ENCODE measurements around the gene TRIM15.
"Not testable (repeated sequence)": the region's sequence is repeated elsewhere in the genome, so short reads cannot be mapped to it uniquely, and the experiment has no call there.

The TRIM15 gene

DNA sequence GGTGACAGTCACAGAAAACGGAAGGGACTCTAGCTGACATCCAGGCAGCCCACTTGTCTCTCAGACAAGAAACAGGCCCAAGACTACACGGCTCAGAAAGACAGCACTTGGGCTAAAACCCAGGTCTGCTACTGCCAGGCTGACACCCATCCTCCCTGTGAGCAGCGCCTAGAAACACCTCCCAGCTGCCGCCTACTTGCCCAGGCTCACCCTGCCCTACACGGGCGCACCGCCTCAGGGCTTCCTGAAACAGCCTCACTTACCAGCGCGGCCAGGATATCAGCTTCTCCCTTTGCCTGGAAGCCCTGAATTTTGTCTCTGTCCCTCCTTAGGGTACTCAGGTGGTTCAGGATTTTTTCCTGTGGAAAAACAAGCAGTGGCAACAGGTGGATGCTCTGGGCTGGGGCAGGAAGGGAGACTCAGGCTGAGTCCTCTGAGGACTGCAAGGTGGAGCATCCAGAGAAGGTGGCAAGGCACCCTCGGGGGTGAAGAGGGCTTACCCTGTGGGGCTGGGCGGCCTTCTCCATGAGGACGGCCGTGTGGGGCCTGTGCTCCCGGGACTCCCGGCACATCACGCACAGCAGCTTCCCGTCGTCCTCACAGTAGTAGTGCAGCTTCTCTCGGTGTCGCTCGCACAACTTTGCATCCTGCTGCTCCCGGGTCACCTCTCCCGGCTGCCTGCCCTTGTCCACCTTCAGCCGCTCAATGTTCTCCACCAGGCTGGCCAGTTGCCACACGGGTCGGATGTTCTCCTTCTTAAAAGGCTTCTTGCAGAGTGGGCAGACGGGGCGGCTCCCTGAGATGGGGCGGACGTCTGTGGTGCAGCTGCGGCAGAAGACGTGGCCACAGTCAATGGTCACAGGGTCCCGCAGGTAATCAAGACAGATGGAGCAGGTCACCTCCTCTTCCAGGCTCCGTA lies 35.1 kb downstream of the TRIM15 start:
- no peak for DNase-seq (ENCODE audit: low read depth)

DNA sequence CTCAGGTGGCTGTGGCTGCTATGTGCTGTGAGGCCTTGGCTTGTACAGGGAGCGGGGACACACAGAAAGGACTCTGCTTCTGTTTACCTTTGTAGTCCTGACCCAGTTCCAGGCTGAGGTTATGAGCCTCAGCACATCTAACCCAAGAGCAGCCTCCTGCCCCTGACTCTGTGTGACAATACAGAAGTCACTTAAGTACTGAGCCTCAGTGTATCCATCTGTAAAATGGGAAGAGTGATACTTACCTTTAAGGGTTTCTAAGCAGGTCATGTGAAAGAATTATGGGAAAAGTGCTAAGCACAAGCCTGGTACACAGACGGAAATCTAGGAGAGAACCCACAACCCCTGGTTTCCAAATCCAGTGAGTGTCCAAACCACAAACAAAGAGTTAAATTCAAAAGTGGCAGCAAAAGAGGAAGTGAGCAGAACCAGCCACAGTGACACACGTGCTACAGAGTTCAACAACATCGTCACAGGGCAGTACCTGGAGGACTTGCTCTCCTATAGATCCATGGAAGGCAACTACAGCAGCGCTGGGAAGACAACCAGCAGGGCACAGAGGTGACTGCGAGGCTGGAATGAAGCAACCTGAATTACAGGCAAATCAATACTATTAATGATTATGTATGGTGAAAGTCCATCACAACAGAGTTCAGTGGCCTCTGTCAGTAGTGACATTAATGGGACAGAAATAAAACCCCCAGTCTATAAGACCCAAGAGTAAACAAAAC lies 37.4 kb downstream of the TRIM15 start:
- no peak for DNase-seq (ENCODE audit: low read depth)

DNA sequence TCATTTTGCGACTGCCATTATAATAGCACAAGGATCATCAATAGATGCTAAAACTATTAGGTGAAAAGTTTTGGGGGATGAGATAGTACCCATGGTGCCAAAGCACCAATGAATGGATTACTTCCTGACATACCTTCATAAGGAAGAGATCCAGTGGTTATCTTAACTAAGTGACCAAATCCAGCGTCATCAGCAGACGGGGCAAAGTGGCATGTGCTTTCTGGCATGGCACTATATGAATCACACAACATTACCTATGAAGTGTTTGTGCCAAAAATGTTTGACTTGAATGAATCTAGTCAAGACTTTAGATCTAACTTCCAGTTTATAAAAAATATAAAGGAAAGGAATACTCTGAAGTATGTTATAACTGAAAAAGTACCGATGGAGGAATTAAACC lies 39.0 kb downstream of the TRIM15 start:
- no peak for DNase-seq (ENCODE audit: low read depth)

DNA sequence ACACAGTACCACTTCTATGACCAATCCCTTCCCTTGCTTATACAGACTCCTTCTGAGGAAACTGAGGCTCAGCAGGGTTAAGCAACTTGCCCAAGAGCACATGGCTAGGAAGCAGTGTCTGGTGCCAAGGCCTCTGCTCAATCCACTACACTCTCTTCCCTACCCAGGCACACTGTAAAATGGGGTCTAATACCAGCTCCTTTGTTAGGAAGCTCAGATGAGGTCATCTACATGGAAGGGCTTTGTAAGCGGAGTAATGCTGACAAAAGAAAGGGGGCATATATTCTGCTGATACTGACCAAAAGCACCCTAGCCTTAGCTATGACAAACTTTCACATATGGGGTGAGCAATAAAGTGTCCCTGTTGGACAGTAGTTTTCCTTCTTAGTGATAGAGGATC lies 40.8 kb downstream of the TRIM15 start:
- no peak for DNase-seq (ENCODE audit: low read depth)

DNA sequence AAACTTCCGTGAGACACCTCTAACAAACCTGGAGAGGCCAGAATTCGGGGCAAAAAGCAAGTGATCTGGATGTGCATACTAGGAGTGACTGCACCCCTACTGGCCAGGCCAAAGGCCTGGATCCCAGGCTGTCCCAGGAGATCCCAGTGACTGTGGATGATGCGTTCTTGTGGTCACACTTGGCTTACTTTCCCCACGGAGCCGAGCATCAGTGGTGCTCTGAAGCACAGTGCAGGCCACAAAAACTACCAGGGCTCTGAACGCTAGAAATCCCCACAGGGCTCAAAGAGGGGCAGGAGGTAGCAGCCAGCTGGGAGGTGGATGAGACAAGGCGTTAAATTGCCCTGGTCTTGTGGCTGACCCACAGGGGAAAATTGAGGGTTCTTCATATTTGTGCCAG lies 42.8 kb downstream of the TRIM15 start:
- DNase-seq (ENCODE audit: low read depth): no peak

DNA sequence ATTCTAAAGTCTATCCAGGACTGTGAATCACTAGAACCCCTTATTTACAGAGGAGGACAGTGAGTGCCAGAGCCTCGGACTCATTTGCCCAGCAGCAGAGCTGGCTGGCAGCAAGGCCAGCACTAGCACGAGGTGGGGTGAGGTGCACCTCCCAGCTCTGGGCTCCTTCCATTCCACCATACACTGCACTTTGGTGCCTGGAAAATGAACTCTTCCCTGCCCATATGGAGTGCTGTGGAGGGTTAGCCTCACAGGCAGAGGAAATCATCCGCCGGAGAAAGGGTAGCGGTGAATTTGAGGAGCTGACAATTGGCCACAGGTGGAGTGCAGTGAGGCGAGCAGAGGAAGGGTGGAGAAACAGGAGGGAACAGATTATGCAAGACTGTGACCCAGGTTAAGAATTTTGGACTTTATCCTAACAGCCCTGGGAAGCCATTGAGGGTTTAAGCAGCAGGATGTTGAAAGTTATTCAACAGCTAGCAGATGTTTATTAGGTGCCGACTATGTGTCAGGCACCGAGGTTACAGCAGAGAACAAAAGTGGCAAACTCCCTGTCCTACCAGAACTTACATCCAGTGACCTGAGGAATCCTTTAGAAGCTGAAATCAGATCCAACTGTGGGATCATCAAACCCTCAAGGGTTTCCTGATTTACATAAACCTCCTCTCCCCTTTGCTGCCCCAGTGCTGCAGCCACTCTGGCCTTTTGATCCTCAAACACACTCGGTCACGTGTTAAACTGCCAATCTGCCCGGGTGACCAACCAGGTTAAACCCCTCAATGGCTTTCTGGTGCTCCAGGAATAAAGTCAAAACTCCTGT lies 43.7 kb downstream of the TRIM15 start:
- no peak for DNase-seq (ENCODE audit: low read depth)

DNA sequence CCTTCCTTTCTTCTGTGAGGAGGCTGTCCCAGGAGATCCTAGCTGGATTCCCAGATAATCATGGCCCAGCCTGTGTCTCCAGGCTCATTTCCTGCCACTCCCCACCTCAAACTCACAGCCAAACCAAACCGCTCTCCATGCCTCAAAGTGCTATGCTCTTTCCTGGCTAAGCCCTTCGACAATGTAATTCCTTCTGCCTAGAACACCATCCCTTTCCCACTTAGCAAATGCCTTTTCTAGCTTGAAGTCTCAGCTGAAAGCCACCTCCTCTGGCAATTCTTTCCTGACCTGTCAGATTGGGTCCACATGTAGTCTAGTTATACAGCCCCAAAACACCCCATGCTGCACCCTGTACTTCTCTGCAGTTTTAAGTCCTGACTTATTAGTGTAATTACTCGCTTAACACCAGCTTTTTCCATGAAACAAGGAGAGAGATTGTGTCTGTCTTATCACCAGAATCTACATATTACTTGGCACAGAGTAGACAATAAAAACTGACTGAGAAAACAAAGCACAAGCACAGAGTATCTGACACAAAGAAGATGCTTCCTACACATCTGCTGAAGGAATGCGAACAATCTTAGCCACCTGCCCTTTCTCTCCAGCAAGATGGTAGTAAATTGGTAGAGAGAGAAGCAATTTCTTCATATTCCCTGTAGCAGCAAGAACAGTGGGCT lies 44.4 kb downstream of the TRIM15 start:
- DNase-seq (ENCODE audit: low read depth): no peak

DNA sequence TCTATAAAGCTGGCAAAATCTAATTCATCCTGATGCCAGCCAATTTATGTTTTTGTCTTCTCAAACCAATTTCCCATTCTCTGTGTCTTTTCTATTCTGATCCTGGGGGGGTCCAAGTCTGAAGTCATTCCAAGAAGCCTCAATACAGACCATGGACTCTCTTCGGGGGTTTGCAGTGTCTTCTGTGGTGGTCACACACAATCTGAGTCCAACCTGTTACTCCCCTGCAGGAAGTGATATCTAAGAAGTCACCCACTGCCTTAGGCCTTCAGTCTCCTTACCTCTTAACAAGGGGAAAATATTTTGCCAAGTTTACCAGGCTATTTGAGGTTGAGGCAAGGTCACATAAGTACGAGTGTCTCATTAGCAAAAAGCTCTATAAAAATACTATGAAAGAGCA lies 48.0 kb downstream of the TRIM15 start:
- DNase-seq (ENCODE audit: low read depth): no peak

DNA sequence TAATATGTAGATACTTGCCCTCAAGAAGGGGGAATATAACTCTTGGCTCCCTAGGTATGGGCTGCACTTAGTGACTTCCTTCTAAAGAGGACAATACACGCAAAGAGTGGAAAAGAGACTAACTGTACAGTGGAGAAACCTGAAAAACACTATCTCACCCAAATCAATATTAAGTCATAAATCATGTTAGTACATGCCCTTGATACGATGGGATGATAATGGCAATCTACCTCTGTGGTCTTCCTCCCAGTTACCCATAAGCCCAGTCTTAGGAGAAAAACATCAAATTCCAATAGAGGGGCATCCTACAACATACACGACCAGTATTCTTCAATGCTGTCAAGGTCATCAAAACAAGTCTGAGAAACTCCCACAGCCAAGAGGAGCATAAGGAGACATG lies 48.6 kb downstream of the TRIM15 start:
- DNase-seq (ENCODE audit: low read depth): no peak

DNA sequence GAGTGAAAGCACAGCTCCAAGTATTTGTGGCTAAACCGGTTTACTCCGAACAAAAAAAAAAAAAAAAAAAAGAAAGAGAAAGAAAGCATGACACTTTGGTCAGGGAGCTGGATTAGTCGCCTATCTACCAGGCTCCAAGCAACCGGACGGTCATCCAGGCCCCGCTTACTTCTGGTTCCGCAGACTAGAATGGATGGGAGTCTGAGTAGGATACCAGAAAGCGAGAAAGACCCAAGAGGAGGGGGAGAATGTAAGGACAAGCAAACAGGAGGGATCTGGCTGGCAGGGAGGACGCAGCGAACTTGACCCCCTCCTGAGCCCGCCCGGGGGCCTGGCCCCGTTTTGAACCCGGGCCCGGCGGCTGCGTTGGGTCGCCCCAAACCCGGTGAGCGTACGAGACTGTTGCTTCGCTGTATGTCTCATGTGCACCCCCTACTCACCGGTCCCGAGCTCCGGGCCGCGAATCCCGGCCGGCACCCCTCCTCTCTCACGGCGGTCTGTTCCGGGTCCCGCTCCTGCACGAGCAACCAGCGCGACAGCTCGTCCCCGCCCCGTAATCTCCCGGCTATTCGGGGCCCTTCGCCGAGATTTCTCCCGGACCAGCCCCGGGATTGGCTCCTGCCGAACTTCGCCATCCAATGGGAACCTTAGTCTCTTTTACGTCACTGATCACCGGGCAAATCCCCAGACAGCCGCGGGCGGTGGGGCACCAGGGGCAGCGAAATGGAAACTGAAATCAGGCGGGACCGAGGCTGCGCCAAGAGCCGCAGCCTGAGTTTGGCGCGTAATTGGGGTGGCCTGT lies 49.7 kb downstream of the TRIM15 start, which contains the start of gene TRIM26:
Gene TRIM26, minus strand, starts transcription at position 542 of the 802 bp plus-strand sequence. CDS start 14,303 bp downstream, outside the sequence.
- peak; percentile 92 for DNase-seq (ENCODE audit: low read depth)

DNA sequence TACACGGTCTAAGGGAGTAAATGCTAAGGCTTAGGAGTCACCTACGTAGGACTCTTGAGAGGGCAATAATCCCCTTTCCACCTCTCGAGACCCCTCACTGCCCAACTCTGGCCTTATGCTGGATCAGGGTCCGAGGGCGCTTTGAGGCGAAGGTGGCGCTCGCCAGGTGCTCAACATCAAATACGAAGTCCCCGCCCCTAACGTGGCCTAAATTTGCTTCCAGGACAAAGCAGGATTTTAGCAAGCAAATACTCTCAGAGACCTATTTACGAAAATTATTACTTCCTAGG lies 50.3 kb downstream of the TRIM15 start:
- no peak for DNase-seq (ENCODE audit: low read depth)

DNA sequence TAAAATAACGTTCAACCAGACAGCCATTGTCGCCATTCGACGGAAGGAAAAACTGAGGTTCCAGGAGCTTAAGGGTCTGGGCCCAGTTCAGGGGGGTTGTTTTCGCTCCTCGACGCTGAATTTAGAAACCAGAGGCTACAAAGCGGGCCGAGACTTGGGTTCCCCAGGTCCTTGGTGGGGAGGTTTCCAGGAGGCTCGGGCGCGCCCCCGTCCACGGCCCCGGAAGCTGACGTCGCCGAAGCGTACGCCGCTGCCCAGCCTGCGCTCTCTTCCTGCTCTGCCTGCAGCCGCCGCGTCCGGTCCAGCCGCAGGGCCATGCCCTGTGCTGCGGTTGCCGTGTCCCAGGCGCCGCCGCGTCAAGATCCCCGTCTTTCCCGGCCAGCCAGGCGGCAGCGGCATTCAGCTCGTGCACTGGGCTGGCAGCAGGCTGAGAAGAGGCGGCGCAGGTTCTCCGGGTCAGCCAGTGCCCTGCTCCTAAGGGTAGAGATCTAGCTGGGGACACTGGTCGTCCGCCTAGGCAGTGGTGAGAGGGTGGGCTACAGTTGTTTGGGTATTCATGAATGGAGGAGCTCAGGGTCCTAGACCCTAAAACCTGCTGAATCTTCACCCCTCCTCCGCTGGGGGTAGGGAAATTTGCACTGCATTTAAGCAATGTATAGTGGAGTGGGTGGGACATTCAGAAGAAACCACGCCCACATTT lies 50.8 kb downstream of the TRIM15 start:
- DNase-seq (ENCODE audit: low read depth): peak; percentile 59

DNA sequence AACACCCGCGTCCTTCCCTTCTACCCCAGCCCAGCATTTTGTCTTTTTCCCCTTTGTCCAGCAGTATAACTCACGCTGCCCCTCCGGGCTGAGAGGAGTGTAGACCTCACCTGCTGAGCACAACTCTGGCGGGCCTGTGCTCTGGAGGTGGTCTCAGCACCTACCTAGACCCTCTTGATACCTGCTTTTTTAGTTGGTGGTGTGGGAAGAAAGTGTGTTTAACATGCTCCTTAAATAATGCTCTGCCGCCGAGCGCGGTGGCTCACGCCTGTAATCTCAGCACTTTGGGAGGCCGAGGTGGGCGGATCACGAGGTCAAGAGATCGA lies 51.3 kb downstream of the TRIM15 start:
- DNase-seq (ENCODE audit: low read depth): no peak

DNA sequence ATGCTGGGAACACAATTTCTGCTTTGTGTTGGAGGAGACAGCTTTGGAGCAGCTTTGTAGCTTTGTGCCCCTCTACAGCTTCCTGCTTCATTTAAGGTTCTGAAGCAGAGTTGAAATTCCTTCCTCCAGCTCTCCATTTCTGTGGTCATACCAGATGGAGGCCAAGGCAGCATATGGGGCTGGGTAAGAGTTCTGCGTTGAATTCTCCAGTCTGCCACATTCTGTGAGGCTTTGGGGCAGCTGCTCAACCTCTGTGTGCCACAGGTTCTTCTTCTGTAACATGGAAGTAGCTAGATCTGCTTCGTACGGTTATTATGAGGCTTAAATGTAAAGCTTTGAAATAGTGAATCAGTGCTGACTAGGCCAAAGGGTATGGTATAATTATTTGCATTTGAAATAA lies 52.8 kb downstream of the TRIM15 start:
- DNase-seq (ENCODE audit: low read depth): no peak

DNA sequence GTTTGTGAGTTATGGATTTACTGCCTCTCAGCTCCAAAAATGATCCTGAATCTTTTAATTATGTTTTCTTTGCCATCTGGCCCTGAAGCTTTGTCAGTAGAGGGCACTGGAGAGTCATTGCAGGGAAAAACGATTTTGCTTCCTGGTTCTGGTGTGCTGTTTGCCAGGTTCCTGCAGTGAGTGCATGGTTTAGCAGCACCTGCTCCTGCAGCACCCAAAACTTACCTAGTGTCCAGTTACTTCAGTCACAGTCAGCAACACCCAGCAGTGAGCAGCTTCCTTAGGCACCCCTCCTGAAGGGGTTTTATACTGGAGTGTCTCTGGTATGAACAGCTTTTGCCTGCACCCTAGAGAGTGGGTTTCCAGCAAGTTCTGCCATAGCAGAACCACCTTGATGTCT lies 55.9 kb downstream of the TRIM15 start:
- DNase-seq (ENCODE audit: low read depth): peak; percentile 6

DNA sequence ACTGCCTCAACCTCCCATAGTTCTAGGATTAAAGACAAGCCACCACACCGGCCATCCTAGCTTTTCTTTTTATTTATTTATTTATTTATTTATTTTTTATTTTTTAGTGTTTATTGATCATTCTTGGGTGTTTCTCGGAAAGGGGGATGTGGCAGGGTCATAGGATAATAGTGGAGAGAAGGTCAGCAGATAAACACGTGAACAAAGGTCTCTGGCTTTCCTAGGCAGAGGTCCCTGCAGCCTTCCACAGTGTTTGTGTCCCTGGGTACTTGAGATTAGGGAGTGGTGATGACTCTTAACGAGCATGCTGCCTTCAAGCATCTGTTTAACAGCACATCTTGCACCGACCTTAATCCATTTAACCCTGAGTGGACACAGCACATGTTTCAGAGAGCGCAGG lies 58.0 kb downstream of the TRIM15 start:
- DNase-seq (ENCODE audit: low read depth): not testable (repeated sequence)

DNA sequence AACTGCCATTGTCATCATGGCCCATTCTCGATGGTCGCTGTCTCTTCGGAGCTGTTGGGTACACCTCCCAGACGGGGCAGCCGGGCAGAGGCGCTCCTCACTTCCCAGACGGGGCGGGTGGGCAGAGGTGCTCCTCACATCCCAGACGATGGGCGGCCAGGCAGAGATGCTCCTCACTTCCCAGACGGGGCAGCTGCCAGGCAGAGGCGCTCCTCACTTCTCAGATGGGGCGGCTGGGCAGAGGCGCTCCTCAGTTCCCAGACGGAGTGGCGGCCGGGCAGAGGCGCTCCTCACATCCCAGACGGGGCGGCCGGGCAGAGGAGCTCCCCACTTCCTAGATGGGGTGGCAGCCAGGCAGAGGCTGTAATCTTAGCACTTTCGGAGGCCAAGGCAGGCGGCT lies 58.6 kb downstream of the TRIM15 start:
- not testable (repeated sequence) for DNase-seq (ENCODE audit: low read depth)

All from stimulated activated CD8-positive, alpha-beta memory T cell treated with anti-CD3 and anti-CD28 coated beads, Interleukin-4, amount 100 ng/mL, for 24 hours (primary cell).